GM18867 (cell line): Measurements from ENCODE around the gene COL5A1.

Experiments used
- ATAC-seq: cut with Tn5 transposase; IDR thresholded peaks from one replicate; pipeline ENCODE4 v1.9.1; 2021; ENCODE audit warnings: mild to moderate bottlenecking, moderate library complexity; ENCODE audit not compliant: unreplicated experiment

COL5A1 gene

GRCh38 chr9:134737842-134738580, 96.4 kb downstream of the COL5A1 start:
- ATAC-seq, result no peak

GRCh38 chr9:134738869-134739659, 97.5 kb downstream of the COL5A1 start:
- no peak for ATAC-seq

DNA sequence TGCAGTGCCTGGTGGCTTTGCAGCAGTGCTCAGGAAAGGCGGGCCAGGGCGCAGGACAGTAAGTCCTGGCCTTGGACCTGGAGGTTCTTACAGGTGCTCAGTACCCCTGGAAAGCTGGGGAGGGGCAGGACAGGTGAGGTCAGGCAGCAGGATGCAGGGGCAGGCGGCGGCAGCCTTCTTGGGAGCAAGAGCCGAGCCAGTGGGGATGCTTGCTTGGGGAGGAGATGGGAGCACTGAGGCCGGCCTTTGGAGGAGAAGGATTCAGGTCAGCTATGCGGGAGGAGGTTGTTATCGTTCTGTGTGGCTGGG, 98.0 kb downstream of the COL5A1 start:
- ATAC-seq, result no peak

- no peak for ATAC-seq
Observed at GRCh38 chr9:134740071-134740470, 98.5 kb downstream of the COL5A1 start.

DNA sequence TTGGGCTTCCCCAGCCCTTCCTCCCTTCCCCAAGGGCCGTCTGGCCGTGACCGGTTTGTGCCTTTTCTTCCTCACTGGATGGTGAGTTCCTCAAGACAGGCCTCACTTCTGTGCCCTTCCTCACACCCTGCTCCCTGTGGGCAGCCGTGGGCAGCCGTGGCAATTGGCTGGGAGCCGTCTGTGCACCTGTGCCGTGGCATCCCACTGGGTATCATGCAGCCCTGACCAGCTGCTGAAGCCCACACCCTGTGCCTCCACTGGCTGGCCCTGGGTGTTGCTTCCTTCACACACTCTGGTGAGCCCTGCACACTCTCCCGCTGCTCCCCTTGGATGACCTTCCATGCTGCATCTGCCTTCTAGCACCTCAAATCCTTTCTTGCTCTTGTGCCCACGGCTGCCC, 100.2 kb downstream of the COL5A1 start:
- ATAC-seq, result no peak

- ATAC-seq, result no peak
Observed at GRCh38 chr9:134742822-134743535, 101.4 kb downstream of the COL5A1 start.

- no peak for ATAC-seq
Observed at GRCh38 chr9:134743853-134744252, 102.2 kb downstream of the COL5A1 start.

DNA sequence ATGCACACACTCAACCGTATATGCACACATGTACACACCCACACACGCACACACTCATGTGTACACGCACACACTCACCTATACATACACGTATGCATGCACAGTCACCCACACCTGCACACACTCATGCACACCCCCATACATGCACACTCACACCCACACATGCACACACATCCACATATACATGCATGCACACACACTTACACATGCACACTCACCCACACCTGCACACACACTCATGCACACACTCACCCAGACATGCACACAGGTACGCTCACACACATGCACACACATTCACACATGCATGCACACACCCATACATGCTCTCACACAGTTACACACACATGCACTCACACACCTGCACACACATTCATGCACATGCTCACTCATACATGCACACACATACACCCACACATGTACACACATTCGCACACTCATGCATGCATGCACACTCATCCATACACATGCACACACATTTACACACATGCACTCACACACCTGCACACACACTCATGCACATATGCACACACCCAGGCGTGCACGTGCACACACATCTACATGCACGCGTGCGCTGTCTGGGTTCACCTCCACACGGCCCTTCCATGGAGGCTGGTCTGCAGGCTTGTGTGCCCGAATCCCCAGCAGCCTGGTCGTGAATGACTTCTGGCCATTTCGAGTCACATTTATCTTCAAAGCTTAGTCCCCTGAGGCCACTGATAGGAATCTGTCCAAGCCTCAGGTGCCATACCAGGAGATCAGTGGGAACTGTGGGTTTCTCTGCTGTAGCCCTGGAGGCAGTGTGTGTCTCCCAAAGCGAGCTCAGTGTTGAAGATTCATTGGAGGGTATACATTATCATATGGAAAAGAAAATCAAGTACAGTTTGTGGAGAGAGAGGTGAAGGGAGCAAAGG, 103.0 kb downstream of the COL5A1 start:
- ATAC-seq, result no peak

- no peak for ATAC-seq
Observed at GRCh38 chr9:134747951-134748489, 106.4 kb downstream of the COL5A1 start.

DNA sequence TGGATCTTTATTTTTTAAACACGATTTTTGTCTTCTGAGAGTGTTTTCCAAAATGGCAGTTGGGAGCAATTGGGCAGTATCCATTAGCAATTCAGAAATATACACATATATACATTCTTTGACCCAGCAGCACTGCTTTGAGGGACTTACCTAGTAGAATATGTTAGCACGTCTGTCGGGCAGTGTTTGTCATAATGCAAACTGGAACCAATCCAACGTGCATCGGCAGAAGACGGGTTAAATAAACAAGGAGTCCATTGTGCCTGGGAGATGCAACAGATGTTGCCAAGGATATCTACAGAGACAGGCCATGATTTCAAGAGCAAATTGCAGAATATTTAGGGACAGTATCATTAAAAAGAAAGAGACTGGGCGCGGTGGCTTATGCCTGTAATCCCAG, 107.0 kb downstream of the COL5A1 start:
- no peak for ATAC-seq

- ATAC-seq, result no peak
Observed at GRCh38 chr9:134750450-134751155, 109.0 kb downstream of the COL5A1 start.

DNA sequence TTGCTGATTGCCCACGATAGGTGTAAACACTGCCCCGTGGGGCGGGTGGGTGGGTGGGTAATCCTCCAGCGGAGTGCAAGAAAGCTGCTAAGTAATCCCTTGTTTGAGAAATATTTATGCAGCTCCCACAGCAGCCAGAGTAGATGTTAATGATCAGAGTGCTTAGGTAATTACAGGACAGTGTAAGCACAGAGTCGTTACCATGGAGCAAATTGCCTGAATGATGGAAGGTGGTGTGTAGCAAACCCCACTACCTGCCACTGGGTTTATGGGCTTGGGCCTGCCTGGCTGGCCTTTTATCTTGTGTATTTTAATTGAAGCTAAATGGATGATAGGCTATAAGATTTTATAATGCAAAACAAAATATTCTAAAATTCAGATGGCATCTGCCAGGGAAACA, 110.0 kb downstream of the COL5A1 start:
- ATAC-seq, result no peak

- no peak for ATAC-seq
Observed at GRCh38 chr9:134752471-134753168, 111.0 kb downstream of the COL5A1 start.

GRCh38 chr9:134753191-134753590, 111.6 kb downstream of the COL5A1 start:
- no peak for ATAC-seq

- no peak for ATAC-seq
Observed at GRCh38 chr9:134755221-134755907, 113.8 kb downstream of the COL5A1 start.

DNA sequence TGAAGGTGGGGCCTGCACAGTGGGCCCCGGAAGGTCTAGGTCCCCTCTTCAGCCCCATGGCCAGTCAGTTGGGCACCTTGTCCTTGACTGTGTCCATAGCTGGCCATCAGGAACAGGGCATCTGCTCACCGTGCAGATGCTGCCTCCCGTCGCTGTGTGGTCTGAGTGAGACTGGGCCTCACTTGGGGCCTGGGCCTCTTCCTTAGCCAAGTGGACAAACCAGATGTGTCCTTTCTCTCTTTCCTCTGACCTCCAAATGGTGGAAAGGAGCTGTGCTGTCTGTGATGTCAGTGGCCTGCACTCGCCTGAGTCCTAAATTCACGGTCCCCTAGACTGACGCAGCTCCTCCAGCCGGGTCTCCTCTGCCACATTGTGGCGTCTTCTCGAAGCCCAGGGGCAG, 114.5 kb downstream of the COL5A1 start:
- no peak for ATAC-seq

DNA sequence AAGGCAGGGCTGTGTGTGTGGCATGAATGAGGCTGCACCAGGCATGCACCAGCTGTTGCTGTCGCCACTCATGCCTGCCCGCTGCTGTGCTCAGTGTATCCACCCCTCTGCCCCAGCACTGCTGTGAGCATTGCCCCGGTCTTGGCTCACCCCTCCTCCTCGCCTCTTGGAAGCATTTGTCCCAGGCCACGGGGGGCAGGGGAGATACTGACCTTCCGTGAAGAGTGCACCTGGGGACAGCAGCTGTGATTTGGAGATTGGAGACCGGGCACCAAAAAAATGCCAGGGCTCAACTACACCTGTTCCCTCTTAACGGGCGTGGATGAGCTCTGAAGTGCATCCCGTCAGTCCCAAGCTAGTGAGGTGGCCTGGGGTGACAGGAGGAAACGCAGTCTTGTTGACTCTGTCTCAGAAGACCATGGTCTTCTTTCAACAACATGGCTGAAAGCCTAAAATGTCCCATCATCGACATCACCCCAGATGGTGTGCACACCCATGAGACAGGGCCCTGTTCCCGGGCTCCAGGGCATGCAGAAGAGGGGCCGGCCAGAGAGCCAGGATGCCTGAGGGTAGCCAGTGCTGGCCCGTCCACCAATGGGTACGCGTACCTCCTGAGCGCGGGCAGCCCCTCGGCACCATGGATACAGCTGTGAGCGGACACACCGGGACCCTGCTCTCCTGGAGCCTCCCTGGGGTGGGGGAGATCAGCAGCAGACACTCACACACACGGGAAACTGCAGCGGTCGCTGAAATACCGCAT, 115.8 kb downstream of the COL5A1 start:
- ATAC-seq, result no peak
